Ovary (tissue), 9 donors: ENCODE data around the gene TOR1B. TPM values are rescaled to one million over a fixed set of nuclear protein-coding genes. Genes with fewer than 3 reads are reported as not detected.
"Not testable (repeated sequence)": the region's sequence is repeated elsewhere in the genome, so short reads cannot be mapped to it uniquely, and the experiment has no call there.

Experiments used
- DNase-seq, 5 donors: peaks; one replicate each; pipeline ENCODE4 v3.0.0-alpha.2; 2019 to 2020
- H3K27ac ChIP-seq, 2 donors: fragments of 200-600 bp; one replicate each; pipeline versions ENCODE4 v1.5.1 to v1.8.0; 2019 to 2022
- H3K27me3 ChIP-seq: fragments of 200-600 bp; one replicate; pipeline ENCODE4 v1.8.0; 2022
- H3K36me3 ChIP-seq: fragments of 200-600 bp; sonication (generic); one replicate; pipeline ENCODE4 v1.5.1; 2019
- H3K4me1 ChIP-seq: one replicate; pipeline ENCODE4 v1.8.1; 2013; ENCODE audit warnings: mild to moderate bottlenecking, moderate library complexity; ENCODE audit not compliant: insufficient read depth
- H3K4me3 ChIP-seq: fragments of 200-600 bp; sonication (generic); one replicate; pipeline ENCODE4 v1.5.1; 2017
- H3K9me3 ChIP-seq, 2 donors: fragments of 200-600 bp in 1 of 2; sonication (generic) in 1 of 2; one replicate each; pipeline versions ENCODE4 v1.5.1 to v1.8.1; 2013 to 2019; ENCODE audit warnings: mild to moderate bottlenecking in 1 of 2, moderate library complexity in 1 of 2
- EP300 ChIP-seq: sonication (generic); formaldehyde crosslinking; IDR thresholded peaks from one replicate; pipeline ENCODE4 v1.6.1; 2017; ENCODE audit warnings: antibody characterized with exemption
- POLR2A ChIP-seq: fragments of 450-650 bp; IDR thresholded peaks from one replicate; pipeline ENCODE4 v1.6.1; 2017; ENCODE audit warnings: antibody characterized with exemption, mild to moderate bottlenecking, moderate library complexity
- WGBS, 3 donors: extraction: QIAGEN DNeasy Blood & Tissue Kit in 1 of 3; methylation state at CpG; one replicate each; pipeline versions ENCODE4 v1.1.5 to v1.1.7; 2013 to 2017; 5-methylcytosine and 5-hydroxymethylcytosine counted together
- intact Hi-C, 4 donors: fragments of 100-400 bp; cut with DNase I; formaldehyde crosslinking; loops; one replicate each; pipeline versions ENCODE4 v1.11.0 to v1.15.1; 2022 to 2023
- polyA plus RNA-seq, 2 donors: library from polyadenylated mRNA; stranded (reverse); fragments of 200-250 nt in 1 of 2; fragments of 350-450 nt in 1 of 2; fragmentation: Illumina TruSeq in 1 of 2; extraction: RNeasy Lipid Tissue Mini Kit (QIAGEN cat#74804) in 1 of 2; gene quantifications; one replicate each; pipeline ENCODE4 v1.2.3, GENCODE V29; 2013 to 2014
- total RNA-seq, 7 donors: library from RNA; depleted of rRNA in 2 of 7; stranded (reverse); fragments of >200 nt in 2 of 7; fragmentation: NEBNext Ultra II Directional in 3 of 7; extraction: Animal tissue kit (Norgen Biotek cat#: 25700) in 3 of 7; gene quantifications; one replicate each; pipeline versions ENCODE4 v1.1.0 to v1.2.4, GENCODE V29; 2016 to 2023
- TF ChIP-seq, protein P1 (sequence below), 3 donors: fragments of 450-650 bp in 2 of 3; fragments of 200-600 bp in 1 of 3; IDR thresholded peaks; one replicate each; pipeline versions ENCODE4 v1.5.1 to v1.8.0; 2016 to 2022; ENCODE audit warnings: antibody characterized with exemption in 3 of 3, mild to moderate bottlenecking in 1 of 3
- donor health status: DM: no; HTN: no; CAD: no; lungs with moderate emphysema.
- donor health status: DM: no; HTN: no; CAD: no.
- donor health status: Bipolar disorder and iron deficiency.
- donor health status: DM: yes; HTN: yes; CAD: no.
- donor health status: DM: no; HTN: no; CAD: no.
- donor health status: DM: yes; HTN: yes; CAD: no.

Gene TOR1B
- total and polyA plus RNA-seq, 9 donors, result 12.2 to 27.5 (median 16.9) TPM

GRCh38 chr9:129779560-129780190 lies 23.3 kb upstream of the TOR1B start:
- H3K4me1 ChIP-seq, result no peaks in the 10 kb centered on the region
- H3K4me3 ChIP-seq, result no peak overlapping the region
- no peak overlapping the region for H3K27ac ChIP-seq
- no peak for TF ChIP-seq POLR2A
- TF ChIP-seq, protein P1, sequence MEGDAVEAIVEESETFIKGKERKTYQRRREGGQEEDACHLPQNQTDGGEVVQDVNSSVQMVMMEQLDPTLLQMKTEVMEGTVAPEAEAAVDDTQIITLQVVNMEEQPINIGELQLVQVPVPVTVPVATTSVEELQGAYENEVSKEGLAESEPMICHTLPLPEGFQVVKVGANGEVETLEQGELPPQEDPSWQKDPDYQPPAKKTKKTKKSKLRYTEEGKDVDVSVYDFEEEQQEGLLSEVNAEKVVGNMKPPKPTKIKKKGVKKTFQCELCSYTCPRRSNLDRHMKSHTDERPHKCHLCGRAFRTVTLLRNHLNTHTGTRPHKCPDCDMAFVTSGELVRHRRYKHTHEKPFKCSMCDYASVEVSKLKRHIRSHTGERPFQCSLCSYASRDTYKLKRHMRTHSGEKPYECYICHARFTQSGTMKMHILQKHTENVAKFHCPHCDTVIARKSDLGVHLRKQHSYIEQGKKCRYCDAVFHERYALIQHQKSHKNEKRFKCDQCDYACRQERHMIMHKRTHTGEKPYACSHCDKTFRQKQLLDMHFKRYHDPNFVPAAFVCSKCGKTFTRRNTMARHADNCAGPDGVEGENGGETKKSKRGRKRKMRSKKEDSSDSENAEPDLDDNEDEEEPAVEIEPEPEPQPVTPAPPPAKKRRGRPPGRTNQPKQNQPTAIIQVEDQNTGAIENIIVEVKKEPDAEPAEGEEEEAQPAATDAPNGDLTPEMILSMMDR (IDR thresholded peaks at IDR 0.05), result no peak
- no peak for TF ChIP-seq EP300
- no peaks in the 10 kb centered on the region for H3K27me3 ChIP-seq
- no peaks in the 10 kb centered on the region for H3K36me3 ChIP-seq
- H3K9me3 ChIP-seq, result no peaks in the 10 kb centered on the region
- WGBS, 3 donors, result 91 to 93% (median 92%) methylated on average over 7 of the region's 7 CpGs
- intact Hi-C loops, result loop anchor here in 3 of 4 donors (5.0 to 10.0 kb wide), 6 partner anchors 37 to 655 kb away; partner anchors contain the start of gene ASB6 (in 2 of the 3)
- DNase-seq, result no peak

GRCh38 chr9:129781131-129781530 lies 21.9 kb upstream of the TOR1B start:
- H3K36me3 ChIP-seq, result no peaks in the 10 kb centered on the region
- 76 to 85% (median 81%) methylated on average over 8 of the region's 8 CpGs for WGBS, 3 donors
- no peaks in the 10 kb centered on the region for H3K27me3 ChIP-seq
- intact Hi-C loops, result loop anchor here in 3 of 4 donors (5.0 to 10.0 kb wide), 5 partner anchors 39 to 656 kb away; partner anchors contain the start of gene ASB6 (in 2 of the 3)
- no peaks in the 10 kb centered on the region for H3K4me1 ChIP-seq
- TF ChIP-seq POLR2A (no peak), EP300 (no peak)
- TF ChIP-seq, protein P1 (IDR thresholded peaks at IDR 0.05), result no peak
- DNase-seq, result no peak
- H3K4me3 ChIP-seq, result no peak overlapping the region
- H3K27ac ChIP-seq, result no peak overlapping the region
- H3K9me3 ChIP-seq, result no peaks in the 10 kb centered on the region

DNA sequence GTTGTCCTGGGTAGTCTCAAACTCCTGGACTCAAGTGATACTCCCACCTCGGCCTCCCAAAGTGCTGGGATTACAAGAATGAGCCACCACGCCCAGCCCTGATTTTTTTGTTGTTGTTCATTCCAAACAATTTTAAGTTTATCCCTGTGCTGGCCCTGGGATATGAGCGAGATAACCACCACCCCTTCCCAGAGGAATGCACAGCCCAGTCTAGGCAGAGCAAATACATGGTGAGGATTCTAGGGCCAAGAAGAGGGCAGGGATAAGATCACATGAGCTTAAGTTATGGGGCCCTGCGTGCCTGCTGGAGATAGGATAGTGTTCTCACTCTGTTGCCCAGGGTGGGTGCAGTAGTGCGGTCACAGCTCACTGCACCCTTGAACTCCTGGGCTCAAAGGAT lies 21.0 kb upstream of the TOR1B start:
- Histone ChIP-seq H3K27ac (no peak overlapping the region), H3K36me3 (no peaks in the 10 kb centered on the region), H3K27me3 (no peaks in the 10 kb centered on the region), H3K9me3 (no peaks in the 10 kb centered on the region), H3K4me1 (no peaks in the 10 kb centered on the region), H3K4me3 (no peak overlapping the region)
- intact Hi-C loops, result loop anchor here in 3 of 4 donors (5.0 to 10.0 kb wide), 5 partner anchors 40 to 657 kb away; partner anchors contain the start of gene ASB6 (in 2 of the 3)
- TF ChIP-seq POLR2A, result no peak
- TF ChIP-seq EP300, result no peak
- TF ChIP-seq, protein P1 (IDR thresholded peaks at IDR 0.05), result no peak
- no peak for DNase-seq
- WGBS, 3 donors, result 39 to 54% (median 42%) methylated on average over 5 of the region's 5 CpGs

DNA sequence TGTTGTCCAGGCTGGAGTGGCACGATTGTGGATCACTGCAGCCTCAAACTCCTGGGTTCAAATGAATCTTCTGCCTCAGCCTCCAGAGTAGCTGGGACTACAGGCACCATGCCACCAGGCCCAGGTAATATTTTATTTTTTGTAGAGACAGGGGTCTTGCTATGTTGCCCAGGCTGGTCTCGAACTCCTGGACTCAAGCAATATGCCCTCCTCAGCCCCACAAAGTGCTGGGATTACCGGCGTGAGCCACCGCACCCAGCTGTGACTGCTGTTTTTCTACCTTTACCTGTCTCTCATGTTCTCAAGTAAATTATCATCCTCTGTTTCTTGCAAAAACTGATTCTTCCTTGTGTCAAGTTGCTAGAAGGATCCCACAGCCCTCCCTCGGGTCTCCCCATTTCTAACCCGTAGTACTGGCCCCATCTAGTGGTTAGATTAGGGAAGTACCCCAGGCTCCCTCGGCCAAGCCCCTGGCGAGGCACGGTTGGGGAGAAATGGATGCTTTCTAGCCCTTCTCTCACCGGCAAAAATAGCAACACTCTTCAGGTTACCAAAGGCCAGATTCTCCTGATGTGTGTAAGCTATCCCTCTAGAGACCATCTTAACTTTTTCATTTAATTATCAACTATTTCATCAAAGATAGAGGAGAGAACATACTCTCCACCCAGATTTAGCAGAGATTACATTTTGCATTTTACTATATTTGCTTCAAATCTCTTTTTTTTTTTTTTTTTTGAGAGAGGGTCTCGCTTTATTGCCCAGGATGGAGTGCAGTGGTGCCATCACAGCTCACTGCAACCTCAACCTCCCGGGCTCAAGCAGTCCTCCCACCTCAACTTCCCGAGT lies 19.2 kb upstream of the TOR1B start:
- intact Hi-C loops, result loop anchor here (1.0 to 10.0 kb wide), 6 partner anchors 41 to 659 kb away; partner anchors contain the start of gene ASB6 (in 2 of the 4)
- 26 to 35% (median 30%) methylated on average over 14 of the region's 14 CpGs for WGBS, 3 donors

GRCh38 chr9:129784970-129785369 lies 18.0 kb upstream of the TOR1B start:
- H3K36me3 ChIP-seq, DNase-seq, H3K4me1 ChIP-seq, H3K27ac ChIP-seq, H3K9me3 ChIP-seq, H3K27me3 ChIP-seq, H3K4me3 ChIP-seq: not testable (repeated sequence)
- intact Hi-C loops, result loop anchor here (5.0 to 10.0 kb wide), 6 partner anchors 43 to 660 kb away; partner anchors contain the start of gene ASB6 (in 3 of the 4)
- WGBS, 3 donors, result 70 to 77% (median 76%) methylated on average over 11 of the region's 11 CpGs

More for the DNA sequence above, 19.2 kb upstream of the TOR1B start:
- no peak for TF ChIP-seq POLR2A
- TF ChIP-seq, protein P1 (IDR thresholded peaks at IDR 0.05), result peak; percentile 63 to 93 (median 93)
- no peak overlapping the region for H3K27ac ChIP-seq
- no peaks in the 10 kb centered on the region for H3K36me3 ChIP-seq
- DNase-seq, result peak; percentile 58 to 80 (median 70)
- H3K9me3 ChIP-seq, result no peaks in the 10 kb centered on the region
- no peaks in the 10 kb centered on the region for H3K4me1 ChIP-seq
- no peaks in the 10 kb centered on the region for H3K27me3 ChIP-seq
- no peak overlapping the region for H3K4me3 ChIP-seq
